Measurements from ENCODE around the gene XPR1.

GRCh38 chr1:180745098-180745497, 113.3 kb downstream of the XPR1 start:
- TF ChIP-seq, protein P1, sequence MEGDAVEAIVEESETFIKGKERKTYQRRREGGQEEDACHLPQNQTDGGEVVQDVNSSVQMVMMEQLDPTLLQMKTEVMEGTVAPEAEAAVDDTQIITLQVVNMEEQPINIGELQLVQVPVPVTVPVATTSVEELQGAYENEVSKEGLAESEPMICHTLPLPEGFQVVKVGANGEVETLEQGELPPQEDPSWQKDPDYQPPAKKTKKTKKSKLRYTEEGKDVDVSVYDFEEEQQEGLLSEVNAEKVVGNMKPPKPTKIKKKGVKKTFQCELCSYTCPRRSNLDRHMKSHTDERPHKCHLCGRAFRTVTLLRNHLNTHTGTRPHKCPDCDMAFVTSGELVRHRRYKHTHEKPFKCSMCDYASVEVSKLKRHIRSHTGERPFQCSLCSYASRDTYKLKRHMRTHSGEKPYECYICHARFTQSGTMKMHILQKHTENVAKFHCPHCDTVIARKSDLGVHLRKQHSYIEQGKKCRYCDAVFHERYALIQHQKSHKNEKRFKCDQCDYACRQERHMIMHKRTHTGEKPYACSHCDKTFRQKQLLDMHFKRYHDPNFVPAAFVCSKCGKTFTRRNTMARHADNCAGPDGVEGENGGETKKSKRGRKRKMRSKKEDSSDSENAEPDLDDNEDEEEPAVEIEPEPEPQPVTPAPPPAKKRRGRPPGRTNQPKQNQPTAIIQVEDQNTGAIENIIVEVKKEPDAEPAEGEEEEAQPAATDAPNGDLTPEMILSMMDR (conservative IDR thresholded peaks at IDR 0.05; ENCODE audit: low read length), result no peak
- TF ChIP-seq EZH2phosphoT487 (IDR thresholded peaks at IDR 0.05; ENCODE audit: borderline replicate concordance), result no peak

All from Loucy (cell line).